AG04450 (cell line): ENCODE results near the gene TMEM139. TPM values are rescaled to one million over a fixed set of nuclear protein-coding genes. Genes with fewer than 3 reads are reported as not detected.

Experiments used
- CTCF ChIA-PET: fragments of 300-600, 350-600 bp; formaldehyde crosslinking; extraction: SDS; loops from one replicate; lab custom pipeline; 2022; ENCODE audit warnings: antibody characterized with exemption, inconsistent platforms; lab: Charles Lee
- POLR2A ChIA-PET: fragments of 350-600 bp; formaldehyde crosslinking; extraction: SDS; loops from one replicate; lab custom pipeline; 2021; ENCODE audit warnings: antibody characterized with exemption, inconsistent platforms; lab: Yijun Ruan, JAX
- DNase-seq: peaks from one replicate; pipeline ENCODE4 v3.0.0-alpha.2; 2011; ENCODE audit warnings: low read depth, low spot score
- H3K27ac ChIP-seq: one replicate; pipeline ENCODE4 v1.5.1; 2012; ENCODE audit warnings: low read depth, low read length, control low read depth
- H3K27me3 ChIP-seq: one replicate; pipeline ENCODE4 v1.6.0; 2012; ENCODE audit warnings: low read length; ENCODE audit not compliant: control insufficient read depth, insufficient read depth
- H3K4me3 ChIP-seq: 2 replicates; pipeline ENCODE4 v1.5.1; 2011; ENCODE audit warnings: mild to moderate bottlenecking, low read depth, low read length, control low read depth
- H3K9me3 ChIP-seq: 2 replicates; pipeline ENCODE4 v1.5.1; 2012; ENCODE audit warnings: low read length; ENCODE audit not compliant: control insufficient read depth, insufficient read depth
- polyA plus RNA-seq: library from polyadenylated mRNA; depleted of rRNA; stranded (reverse); fragments of >200 nt; gene quantifications from 2 replicates; pipeline ENCODE4 v1.2.3, GENCODE V29; 2011
- TF ChIP-seq, protein P1 (sequence below): IDR thresholded peaks from 2 replicates; pipeline ENCODE4 v1.5.1; 2011; ENCODE audit warnings: low read depth, low read length, control low read depth, inconsistent platforms

TMEM139 gene
- polyA plus RNA-seq, 1 experiment, result not detected

GRCh38 chr7:143308632-143309031 lies 23.9 kb downstream of the TMEM139 start:
- Histone ChIP-seq H3K27ac (no peak overlapping the region), H3K4me3 (no peak overlapping the region), H3K9me3 (no peaks in the 10 kb centered on the region), H3K27me3 (no peaks in the 10 kb centered on the region)
- no peak for DNase-seq
- ChIA-PET CTCF (interaction anchor here (0.7 to 1.6 kb wide), 6 partner anchors 9 to 71 kb away, joined by 3 to 10 read pairs (median 4); no protein-coding TSS in a partner anchor), POLR2A (interaction anchor here (0.6 kb wide), 1 partner anchor 22 kb away, joined by 3 read pairs; no protein-coding TSS in a partner anchor)
- TF ChIP-seq, protein P1, sequence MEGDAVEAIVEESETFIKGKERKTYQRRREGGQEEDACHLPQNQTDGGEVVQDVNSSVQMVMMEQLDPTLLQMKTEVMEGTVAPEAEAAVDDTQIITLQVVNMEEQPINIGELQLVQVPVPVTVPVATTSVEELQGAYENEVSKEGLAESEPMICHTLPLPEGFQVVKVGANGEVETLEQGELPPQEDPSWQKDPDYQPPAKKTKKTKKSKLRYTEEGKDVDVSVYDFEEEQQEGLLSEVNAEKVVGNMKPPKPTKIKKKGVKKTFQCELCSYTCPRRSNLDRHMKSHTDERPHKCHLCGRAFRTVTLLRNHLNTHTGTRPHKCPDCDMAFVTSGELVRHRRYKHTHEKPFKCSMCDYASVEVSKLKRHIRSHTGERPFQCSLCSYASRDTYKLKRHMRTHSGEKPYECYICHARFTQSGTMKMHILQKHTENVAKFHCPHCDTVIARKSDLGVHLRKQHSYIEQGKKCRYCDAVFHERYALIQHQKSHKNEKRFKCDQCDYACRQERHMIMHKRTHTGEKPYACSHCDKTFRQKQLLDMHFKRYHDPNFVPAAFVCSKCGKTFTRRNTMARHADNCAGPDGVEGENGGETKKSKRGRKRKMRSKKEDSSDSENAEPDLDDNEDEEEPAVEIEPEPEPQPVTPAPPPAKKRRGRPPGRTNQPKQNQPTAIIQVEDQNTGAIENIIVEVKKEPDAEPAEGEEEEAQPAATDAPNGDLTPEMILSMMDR, result no peak

DNA sequence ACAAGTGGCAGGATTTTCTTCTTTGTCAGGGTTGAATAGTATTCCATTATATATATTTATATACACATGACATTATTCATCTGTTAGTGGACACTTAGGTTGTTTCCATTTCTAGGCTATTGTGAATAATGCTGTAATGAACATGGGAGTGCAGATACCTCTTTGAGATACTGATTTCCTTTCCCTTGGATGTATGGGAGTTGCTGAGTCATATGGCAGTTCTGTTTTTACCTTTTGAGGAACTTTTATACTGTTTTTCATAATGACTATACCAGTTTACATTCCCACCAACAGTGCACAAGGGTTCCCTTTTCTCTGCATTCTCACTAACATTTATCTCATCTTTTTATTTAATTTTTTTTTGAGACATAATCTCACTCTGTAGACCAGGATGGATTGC lies 29.4 kb downstream of the TMEM139 start:
- no peaks in the 10 kb centered on the region for H3K27me3 ChIP-seq
- TF ChIP-seq, protein P1, result no peak
- DNase-seq, result no peak
- ChIA-PET POLR2A (no interaction called here), CTCF (no interaction called here)
- H3K9me3 ChIP-seq, result no peaks in the 10 kb centered on the region
- no peak overlapping the region for H3K4me3 ChIP-seq
- H3K27ac ChIP-seq, result no peak overlapping the region

GRCh38 chr7:143315776-143316175 lies 31.0 kb downstream of the TMEM139 start, which contains the start of gene CLCN1:
Gene CLCN1, plus strand, starts transcription at chr7:143316111. Its CDS starts 102 bp downstream, at chr7:143316213.
- no peaks in the 10 kb centered on the region for H3K9me3 ChIP-seq
- DNase-seq, result no peak
- ChIA-PET CTCF (interaction anchor here (0.5 to 1.2 kb wide), 5 partner anchors 10 to 101 kb away, joined by 3 to 5 read pairs (median 3); partner anchors contain the start of gene CASP2), POLR2A (interaction anchor here (0.7 kb wide), 1 partner anchor 16 kb away, joined by 3 read pairs; no protein-coding TSS in a partner anchor)
- H3K27ac ChIP-seq, result no peak within 1 kb of the TSS
- no peak within 1 kb of the TSS for H3K4me3 ChIP-seq
- H3K27me3 ChIP-seq, result no peaks in the 10 kb centered on the region
- TF ChIP-seq, protein P1, result no peak

DNA sequence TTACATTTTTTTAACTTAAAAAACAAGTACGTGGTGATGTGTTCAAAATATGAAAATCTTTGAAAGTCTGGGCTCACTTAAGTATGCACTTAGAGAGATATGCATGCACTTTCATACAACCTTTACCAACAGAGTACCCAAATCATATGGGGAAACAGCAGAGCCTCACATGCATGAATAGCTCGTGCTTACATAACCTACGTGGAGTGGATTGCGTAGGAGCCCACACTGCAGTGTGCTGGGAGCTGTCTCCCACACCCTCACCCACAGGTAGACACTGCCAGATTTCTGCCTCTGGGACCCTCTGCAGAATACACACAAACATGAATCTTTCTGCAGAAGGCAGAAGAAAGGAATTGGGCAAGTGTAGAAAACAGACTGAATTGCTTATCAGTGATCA lies 31.7 kb downstream of the TMEM139 start:
- ChIA-PET CTCF (interaction anchor here (0.5 to 0.8 kb wide), 2 partner anchors 28 to 76 kb away, joined by 3 to 5 read pairs; partner anchors contain the start of gene CASP2), POLR2A (interaction anchor here (0.7 kb wide), 1 partner anchor 17 kb away, joined by 3 read pairs; no protein-coding TSS in a partner anchor)
- no peak overlapping the region for H3K27ac ChIP-seq
- no peaks in the 10 kb centered on the region for H3K9me3 ChIP-seq
- no peak for DNase-seq
- no peaks in the 10 kb centered on the region for H3K27me3 ChIP-seq
- TF ChIP-seq, protein P1, result no peak
- H3K4me3 ChIP-seq, result no peak overlapping the region

DNA sequence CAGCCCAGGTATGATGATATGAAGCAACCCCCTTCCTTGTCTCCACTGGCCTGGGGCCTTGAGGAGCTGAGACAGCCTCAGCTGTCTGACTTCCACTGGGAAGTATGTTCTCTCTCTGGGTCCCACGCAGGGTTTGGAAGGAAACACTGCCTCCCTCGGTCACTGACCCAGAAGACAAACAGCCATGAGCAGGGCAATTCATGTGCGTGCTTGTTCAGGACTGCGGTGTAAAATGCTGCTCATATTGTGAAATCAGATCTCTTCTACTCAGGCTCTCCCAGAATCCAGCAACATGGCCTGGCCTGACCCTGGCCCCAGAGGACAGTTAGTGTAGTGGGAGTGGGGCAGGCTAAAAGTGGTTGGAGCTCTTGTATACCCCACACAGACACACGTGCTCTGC lies 33.9 kb downstream of the TMEM139 start:
- H3K27me3 ChIP-seq, result no peaks in the 10 kb centered on the region
- DNase-seq, result no peak
- H3K27ac ChIP-seq, result peak overlapping the region; percentile 21
- ChIA-PET CTCF (interaction anchor here (0.8 to 1.4 kb wide), 3 partner anchors 10 to 79 kb away, joined by 3 to 4 read pairs (median 3); no protein-coding TSS in a partner anchor), POLR2A (no interaction called here)
- no peak overlapping the region for H3K4me3 ChIP-seq
- TF ChIP-seq, protein P1, result 0 out of 2 replicates have a peak, but pooled peaks have one; percentile 14
- no peaks in the 10 kb centered on the region for H3K9me3 ChIP-seq
